ENCODE results near the gene CAST. TPM values are rescaled to one million over a fixed set of nuclear protein-coding genes. Genes with fewer than 3 reads are reported as not detected.

The CAST gene
- polyA plus RNA-seq, 1 experiment, result 191 TPM

DNA sequence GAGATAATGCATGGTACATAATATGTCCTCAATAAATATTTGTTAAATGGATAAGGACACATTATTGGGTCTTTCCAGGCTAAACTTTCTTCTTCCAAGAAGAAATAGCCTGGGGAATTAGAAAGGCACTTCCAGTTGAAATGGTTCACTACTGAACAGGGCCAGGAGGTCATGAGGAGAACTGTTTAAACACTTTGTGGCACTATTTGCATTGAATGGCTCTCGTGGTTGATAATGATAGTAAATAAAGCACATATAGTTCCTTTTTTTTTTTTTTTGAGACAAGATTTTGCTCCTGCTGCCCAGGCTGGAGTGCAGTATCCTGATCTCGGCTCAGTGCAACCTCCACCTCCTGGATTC is 19.9 kb upstream of the CAST start:
- Histone ChIP-seq H3K27me3 (ENCODE audit: control insufficient read depth, insufficient read depth, low read length) (no peaks in the 10 kb centered on the region), H3K4me3 (ENCODE audit: low read depth, low read length) (no peak overlapping the region), H3K9me3 (ENCODE audit: control insufficient read depth, insufficient read depth, low read length) (no peaks in the 10 kb centered on the region), H3K27ac (ENCODE audit: low read depth, low read length) (no peak overlapping the region)
- TF ChIP-seq, protein P1, sequence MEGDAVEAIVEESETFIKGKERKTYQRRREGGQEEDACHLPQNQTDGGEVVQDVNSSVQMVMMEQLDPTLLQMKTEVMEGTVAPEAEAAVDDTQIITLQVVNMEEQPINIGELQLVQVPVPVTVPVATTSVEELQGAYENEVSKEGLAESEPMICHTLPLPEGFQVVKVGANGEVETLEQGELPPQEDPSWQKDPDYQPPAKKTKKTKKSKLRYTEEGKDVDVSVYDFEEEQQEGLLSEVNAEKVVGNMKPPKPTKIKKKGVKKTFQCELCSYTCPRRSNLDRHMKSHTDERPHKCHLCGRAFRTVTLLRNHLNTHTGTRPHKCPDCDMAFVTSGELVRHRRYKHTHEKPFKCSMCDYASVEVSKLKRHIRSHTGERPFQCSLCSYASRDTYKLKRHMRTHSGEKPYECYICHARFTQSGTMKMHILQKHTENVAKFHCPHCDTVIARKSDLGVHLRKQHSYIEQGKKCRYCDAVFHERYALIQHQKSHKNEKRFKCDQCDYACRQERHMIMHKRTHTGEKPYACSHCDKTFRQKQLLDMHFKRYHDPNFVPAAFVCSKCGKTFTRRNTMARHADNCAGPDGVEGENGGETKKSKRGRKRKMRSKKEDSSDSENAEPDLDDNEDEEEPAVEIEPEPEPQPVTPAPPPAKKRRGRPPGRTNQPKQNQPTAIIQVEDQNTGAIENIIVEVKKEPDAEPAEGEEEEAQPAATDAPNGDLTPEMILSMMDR (IDR thresholded peaks at IDR 0.05; ENCODE audit: low read depth, low read length), result no peak
- ChIA-PET CTCF (no interaction called here), POLR2A (no interaction called here)
- no peak for DNase-seq (ENCODE audit: low read depth, low spot score)

DNA sequence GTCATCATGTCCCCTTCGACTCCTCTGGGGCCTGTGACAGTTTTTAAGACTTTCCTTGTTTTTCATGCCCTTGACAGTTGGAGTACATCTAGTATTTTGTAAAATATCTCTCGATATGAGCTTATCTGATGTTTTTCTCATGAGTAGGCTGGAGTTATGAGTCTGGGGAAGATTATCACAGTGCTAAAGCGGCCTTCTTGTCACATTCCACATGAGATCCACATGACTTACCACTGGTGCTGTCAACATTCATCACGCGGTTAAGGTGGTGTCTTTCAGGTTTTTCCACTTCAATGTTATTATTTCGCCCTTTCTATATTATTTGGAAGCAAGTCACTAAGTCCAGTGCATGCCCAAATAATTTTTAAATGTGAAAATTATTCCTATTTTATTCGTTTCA is 17.1 kb upstream of the CAST start:
- H3K4me3 ChIP-seq (ENCODE audit: low read depth, low read length), result no peak overlapping the region
- DNase-seq (ENCODE audit: low read depth, low spot score), result no peak
- H3K27me3 ChIP-seq (ENCODE audit: control insufficient read depth, insufficient read depth, low read length), result no peaks in the 10 kb centered on the region
- TF ChIP-seq, protein P1 (IDR thresholded peaks at IDR 0.05; ENCODE audit: low read depth, low read length), result no peak
- no peaks in the 10 kb centered on the region for H3K9me3 ChIP-seq (ENCODE audit: control insufficient read depth, insufficient read depth, low read length)
- CTCF ChIA-PET, result no interaction called here
- H3K27ac ChIP-seq (ENCODE audit: low read depth, low read length), result no peak overlapping the region
- POLR2A ChIA-PET, result no interaction called here

DNA sequence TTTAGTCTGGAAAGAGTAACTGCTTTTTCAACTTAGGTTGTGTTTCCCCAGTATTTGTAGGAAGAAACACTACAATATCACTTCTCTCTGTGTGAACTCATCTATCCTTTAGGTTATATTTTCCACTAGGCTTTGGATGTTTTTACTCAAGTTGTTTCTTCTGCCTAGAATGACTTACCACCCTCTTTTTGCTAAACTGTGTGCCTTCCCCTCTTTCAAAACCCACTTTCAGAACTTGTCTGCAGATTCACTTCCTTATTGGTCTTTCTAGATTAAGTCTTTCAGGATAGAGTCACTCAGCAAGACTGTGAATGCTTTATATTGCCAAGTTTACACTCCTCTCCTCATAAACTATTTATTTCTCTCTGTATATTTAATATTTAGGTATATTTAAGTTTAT is 14.2 kb upstream of the CAST start:
- TF ChIP-seq, protein P1 (IDR thresholded peaks at IDR 0.05; ENCODE audit: low read depth, low read length), result no peak
- CTCF ChIA-PET, result no interaction called here
- POLR2A ChIA-PET, result interaction anchor here (1.6 kb wide), 1 partner anchor 15 kb away, joined by 6 read pairs; no protein-coding TSS in a partner anchor
- no peak overlapping the region for H3K27ac ChIP-seq (ENCODE audit: low read depth, low read length)
- no peaks in the 10 kb centered on the region for H3K27me3 ChIP-seq (ENCODE audit: control insufficient read depth, insufficient read depth, low read length)
- DNase-seq (ENCODE audit: low read depth, low spot score), result no peak
- H3K9me3 ChIP-seq (ENCODE audit: control insufficient read depth, insufficient read depth, low read length), result no peaks in the 10 kb centered on the region
- H3K4me3 ChIP-seq (ENCODE audit: low read depth, low read length), result no peak overlapping the region

DNA sequence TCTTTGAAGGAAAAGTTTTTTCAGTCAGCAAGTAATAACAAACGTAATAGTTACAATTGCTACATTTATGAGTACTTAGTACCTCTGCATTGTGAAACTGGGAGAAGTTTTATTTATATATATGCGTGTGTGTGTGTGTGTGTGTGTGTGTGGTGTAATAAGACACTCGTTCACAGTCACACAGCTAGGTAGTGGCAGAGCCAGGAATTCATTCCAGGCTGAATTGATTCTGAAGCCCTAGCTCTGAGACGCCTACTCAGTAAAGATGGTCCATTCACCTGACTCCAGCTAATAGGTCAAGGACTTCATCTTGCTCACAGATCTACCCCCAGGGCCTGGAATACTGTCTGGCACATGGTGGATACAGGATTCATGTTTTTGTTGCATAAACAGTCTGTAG is 13.6 kb upstream of the CAST start:
- DNase-seq (ENCODE audit: low read depth, low spot score), result no peak
- ChIA-PET CTCF (no interaction called here), POLR2A (interaction anchor here (1.6 kb wide), 1 partner anchor 14 kb away, joined by 6 read pairs; no protein-coding TSS in a partner anchor)
- Histone ChIP-seq H3K27me3 (ENCODE audit: control insufficient read depth, insufficient read depth, low read length) (no peaks in the 10 kb centered on the region), H3K27ac (ENCODE audit: low read depth, low read length) (no peak overlapping the region), H3K9me3 (ENCODE audit: control insufficient read depth, insufficient read depth, low read length) (no peaks in the 10 kb centered on the region), H3K4me3 (ENCODE audit: low read depth, low read length) (no peak overlapping the region)
- TF ChIP-seq, protein P1 (IDR thresholded peaks at IDR 0.05; ENCODE audit: low read depth, low read length), result no peak

DNA sequence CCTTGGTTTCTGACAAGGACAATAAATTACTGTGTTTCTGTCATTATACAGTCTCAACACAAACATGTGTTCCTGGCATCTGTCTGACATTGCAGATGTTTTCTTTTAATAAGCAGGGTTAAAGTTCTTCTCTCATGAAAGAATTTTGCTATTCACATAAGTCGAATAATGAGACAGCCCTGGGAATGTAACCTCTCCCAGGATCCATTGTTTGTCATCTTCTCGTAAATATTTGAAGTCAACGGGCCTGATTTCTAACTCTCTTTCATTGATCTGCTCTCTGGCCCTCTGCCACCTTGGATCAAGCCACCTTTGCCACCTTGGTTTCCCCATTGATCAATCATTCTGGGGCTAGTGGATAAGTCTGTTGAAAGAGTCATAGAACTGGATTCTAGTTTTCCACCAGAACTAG is 12.9 kb upstream of the CAST start:
- no peak for DNase-seq (ENCODE audit: low read depth, low spot score)
- no peaks in the 10 kb centered on the region for H3K27me3 ChIP-seq (ENCODE audit: control insufficient read depth, insufficient read depth, low read length)
- no peak overlapping the region for H3K27ac ChIP-seq (ENCODE audit: low read depth, low read length)
- no peak overlapping the region for H3K4me3 ChIP-seq (ENCODE audit: low read depth, low read length)
- ChIA-PET POLR2A (interaction anchor here (1.6 kb wide), 1 partner anchor 14 kb away, joined by 6 read pairs; no protein-coding TSS in a partner anchor), CTCF (interaction anchor here (1.0 kb wide), 1 partner anchor 24 kb away, joined by 3 read pairs; no protein-coding TSS in a partner anchor)
- TF ChIP-seq, protein P1 (IDR thresholded peaks at IDR 0.05; ENCODE audit: low read depth, low read length), result no peak
- H3K9me3 ChIP-seq (ENCODE audit: control insufficient read depth, insufficient read depth, low read length), result no peaks in the 10 kb centered on the region

Measured in AG04450 (cell line).